Amniotic stem cell (primary cell): ENCODE results near the gene CFHR3.
A peak's percentile ranks its signal among the peaks of the same experiment; 100 is the strongest.
"Not testable (repeated sequence)": the region's sequence is repeated elsewhere in the genome, so short reads cannot be mapped to it uniquely, and the experiment has no call there.

Experiments used
- DNase-seq: peaks from one replicate; lab custom pipeline; 2025; lab: John Stamatoyannopoulos, UW

CFHR3 gene

DNA sequence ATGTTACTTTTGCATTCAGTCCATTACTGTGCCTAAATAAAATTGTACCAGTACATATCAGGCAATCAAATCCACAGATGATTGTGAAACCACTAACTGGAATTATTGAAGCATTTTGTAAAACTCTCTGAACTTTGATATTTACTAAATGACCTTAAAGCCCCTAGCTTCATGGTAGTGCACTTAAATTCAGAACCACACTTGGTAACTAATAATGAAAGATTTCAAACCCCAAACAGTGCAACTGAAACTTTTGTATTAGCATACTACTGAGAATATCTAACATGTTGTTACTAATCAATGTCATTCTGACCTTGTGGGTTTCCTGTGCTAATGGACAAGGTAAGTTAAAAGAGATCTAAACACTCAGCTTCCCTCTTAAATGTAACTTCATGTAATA, at the start of gene CFHR3:
CFHR3 (plus strand) TSS at position 238 of the 400 bp plus-strand sequence; CDS start at position 285, 47 bp downstream.
- no peak for DNase-seq

DNA sequence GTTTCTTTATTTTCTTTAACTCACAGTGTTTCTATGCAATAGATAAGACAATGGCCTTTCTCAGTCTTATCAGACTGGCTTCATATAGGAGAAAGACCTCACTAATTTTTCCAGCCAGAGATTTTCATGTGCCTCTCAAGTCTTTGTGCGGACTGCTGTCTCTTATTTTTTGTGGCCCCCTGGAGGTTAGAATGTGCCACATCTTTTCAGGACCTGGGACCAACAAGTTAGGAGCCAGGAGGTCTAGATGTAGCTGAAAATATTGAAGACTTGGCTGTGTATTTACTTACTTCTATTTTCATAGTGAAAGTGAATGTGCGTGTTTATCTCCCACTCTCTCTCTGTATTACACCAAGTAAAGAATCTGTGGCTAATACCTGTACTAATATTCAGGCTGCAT, 42.1 kb upstream of the CFHR3 start:
- DNase-seq = no peak

DNA sequence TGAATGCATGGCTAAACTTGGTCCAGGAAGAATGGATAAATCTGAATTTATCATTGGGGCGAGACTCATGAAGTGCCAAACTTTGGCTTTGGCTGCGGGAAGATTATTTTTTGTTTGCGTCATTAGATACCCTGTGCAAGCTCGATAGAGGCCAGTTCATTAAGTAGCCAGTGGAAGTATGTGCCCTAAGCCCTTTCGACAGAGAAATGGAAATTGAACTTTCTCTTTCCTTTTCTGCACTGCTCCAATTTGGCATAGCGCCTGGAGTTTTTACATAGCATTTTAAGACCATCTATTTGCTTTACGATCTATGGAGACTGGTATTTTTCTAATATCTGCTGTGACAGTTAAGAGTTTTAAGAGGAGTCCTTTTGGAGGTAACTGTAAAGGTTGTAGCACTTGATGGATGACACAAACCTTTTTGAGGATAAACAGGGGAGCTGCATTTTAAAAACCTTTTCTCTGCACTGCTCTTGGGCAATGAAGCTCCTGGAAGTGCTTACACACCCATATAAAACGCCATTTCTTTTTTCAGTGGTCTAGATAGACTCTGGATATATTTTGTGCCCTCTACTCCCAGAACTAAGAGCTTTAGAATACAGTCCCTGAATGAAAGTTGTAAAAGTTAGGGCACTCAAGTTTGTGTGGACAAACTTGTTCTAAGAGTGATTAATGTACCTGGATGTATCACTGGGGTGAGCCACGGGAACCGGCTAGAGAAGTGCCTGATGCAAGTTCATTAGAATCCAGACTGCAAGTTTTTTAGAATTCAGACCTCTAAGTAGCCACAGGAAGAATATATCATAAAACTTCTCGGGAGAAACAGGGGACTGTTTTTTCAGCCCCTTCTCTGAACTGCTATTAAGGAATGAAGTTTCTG, 41.3 kb upstream of the CFHR3 start:
- DNase-seq = no peak

DNA sequence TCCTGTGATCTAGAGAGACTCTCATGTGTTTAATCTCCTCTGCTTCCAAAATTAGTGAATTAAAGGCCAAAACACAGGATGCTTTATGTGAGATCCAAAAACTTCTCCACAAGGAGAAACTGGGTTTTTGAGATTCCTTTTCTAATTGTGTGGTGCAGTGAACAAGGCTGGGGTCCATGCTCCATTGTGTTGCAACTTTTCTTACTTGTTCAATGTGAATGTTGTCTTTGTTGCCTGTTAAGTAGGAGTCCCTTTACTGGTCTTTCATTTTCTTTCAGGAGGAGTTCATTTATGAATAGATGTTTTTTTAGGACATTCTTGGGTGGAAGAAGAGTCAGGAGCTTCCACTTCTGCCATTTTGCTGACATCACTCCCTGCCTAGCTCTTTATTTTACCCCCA, 40.6 kb upstream of the CFHR3 start:
- DNase-seq = no peak

DNA sequence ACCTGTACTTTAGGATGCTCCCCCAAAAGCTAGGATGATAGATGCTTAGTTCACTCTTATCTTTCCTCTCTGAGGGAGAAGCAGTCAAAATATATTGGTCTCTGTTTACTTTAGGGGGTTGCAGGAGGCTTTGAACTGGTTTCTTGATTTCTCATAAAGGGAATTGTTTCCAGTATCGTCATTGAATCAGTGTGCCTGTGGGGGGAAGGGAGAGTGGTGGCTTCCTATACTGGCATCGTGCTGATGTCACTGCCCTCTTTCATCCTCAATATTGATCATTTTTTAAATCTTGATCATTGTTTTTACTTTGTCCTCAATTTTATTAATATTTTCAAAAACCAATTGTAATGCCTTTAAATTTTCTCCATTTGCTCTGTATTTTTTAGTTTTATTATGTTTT, 40.2 kb upstream of the CFHR3 start:
- DNase-seq = no peak

DNA sequence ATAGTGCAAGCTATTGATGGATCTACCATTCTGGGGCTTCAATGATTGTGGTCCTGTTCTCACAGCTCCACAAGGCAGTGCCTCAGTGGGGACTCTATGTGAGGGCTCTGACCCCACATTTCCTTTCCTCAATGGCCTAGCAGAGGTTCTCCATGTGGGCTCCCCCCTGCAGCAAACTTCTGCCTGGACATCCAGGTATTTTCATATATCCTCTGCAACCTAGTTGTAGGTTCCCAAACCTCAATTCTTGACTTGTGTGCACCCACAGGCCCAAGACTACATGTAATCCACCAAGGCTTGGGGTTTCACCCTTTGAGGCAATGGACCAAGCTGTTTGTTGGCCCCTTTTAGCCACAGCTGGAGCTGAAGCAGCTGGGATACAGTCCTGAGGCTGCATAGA, 35.9 kb upstream of the CFHR3 start:
- DNase-seq = no peak

DNA sequence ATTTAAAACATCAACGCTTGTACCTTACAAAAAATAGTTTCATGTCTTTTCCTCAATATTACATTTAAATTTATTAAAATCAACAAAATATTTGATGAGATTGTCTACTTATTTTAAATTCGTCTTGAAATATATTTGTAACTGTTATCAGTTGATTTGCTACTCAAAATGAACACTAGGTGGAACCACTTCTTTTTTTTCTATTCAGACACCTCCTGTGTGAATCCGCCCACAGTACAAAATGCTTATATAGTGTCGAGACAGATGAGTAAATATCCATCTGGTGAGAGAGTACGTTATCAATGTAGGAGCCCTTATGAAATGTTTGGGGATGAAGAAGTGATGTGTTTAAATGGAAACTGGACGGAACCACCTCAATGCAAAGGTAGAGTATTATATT, 31.4 kb upstream of the CFHR3 start:
- DNase-seq = peak; percentile 27

DNA sequence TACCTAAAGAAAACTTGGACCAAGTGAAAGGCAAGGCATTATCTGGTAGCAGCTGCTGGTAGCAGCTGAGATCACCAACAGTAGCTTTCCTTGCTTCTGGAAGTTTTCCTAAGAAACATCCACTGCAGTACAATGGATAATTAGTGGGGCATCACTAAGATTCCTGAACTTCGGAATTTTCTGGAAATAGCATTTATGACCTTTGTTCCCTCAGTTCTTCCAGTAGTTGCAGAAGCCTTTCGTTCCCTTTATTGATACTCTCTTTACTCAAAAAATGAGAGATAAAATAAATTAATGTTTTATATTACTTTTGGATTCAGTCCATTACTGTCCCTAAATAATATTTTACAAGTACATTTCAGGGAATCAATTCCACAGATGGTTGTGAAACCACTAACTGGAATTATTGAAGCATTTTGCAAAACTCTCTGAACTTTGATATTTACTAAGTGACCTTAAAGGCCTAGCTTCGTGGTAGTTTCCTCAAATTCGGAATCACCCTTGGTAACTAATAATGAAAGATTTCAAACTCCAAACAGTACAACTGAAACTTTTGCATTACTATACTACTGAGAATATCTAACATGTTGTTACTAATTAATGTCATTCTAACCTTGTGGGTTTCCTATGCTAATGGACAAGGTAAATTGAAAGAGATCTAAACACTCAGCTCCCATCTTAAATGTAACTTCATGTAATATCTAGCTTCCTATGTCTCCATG, 9.5 kb upstream of the CFHR3 start:
- DNase-seq = not testable (repeated sequence)

DNA sequence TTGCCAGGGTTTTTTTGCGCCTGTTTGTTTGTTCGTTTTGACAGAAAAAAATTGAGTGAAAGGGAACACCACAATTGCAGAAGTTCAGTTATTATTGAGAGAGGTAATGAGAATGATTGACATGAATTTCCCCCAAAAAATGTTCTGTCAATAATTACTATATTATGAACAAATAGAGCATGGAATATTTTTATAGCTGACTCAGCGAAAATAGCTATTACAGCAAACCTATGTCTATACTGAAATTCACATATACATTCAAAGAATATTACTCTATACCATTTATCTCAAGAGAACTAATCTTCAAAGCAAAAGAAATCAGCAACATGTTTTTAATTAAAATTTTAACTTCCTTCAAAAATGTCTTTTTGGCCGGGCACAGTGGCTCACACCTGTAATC, 4.8 kb upstream of the CFHR3 start:
- not testable (repeated sequence) for DNase-seq

DNA sequence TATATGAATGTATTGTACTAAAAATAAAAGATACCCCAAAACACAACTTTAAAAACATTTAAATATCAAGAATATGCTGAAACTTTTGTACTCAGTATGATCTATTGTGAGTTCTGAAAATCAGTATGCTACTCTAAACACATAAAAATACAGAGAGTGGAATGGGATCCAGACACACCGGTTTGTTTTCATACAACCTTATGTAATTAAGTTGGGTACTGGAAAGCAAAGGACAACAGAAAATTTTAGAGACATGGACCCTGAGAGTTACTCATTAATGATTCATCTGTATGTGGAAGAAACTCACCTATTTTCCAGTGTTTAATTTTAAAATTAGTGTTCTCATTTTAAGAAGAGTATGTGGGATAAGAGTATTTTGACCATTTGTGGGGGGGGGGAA, 927 bp upstream of the CFHR3 start:
- no peak for DNase-seq

DNA sequence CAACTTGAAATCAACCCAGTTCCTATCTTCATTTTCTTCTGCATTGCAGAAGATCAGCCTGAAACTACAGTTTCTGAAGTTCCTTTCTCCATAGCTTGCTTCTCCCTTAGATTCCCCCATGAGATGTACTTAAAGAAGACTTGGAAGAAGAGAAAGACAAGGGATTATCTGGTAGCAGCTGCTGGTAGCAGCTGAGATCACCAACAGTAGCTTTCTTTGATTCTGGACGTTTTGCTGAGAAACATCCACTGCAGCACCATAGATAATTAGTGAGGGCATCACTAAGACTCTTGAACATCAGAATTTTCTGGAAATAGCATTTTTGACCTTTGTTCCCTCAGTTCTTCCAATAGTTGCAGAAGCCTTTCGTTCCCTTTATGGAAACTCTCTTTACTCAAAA, 465 bp upstream of the CFHR3 start:
- no peak for DNase-seq

DNA sequence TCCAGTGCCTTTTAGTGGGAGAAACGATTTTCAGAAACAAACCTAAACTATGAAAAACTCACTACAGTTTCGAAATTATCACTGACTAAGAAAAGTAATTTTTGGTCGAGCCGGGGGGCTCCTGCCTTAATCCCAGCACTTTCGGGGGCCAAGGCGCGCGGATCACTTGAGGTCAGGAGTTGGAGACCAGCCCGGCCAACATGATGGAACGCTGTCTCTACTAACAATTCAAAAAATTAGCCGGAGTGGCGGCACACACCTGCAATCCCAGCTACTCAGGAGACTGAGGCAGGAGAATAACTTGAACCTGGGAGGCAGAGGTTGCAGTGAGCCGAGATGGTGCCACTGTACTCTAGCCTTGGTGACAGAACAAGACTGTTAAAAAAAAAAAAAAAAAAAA, 3.0 kb downstream of the CFHR3 start:
- DNase-seq = no peak

DNA sequence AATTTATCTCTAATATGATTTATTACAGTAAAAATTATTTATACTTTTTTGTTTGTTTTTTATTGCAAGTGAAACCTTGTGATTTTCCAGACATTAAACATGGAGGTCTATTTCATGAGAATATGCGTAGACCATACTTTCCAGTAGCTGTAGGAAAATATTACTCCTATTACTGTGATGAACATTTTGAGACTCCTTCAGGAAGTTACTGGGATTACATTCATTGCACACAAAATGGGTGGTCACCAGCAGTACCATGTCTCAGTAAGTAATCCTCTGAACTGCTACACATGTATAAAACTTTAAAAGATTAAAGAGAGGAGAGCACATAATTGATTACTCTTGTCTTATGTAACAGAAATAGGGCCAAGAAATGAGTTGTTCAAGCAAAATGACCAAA, 4.5 kb downstream of the CFHR3 start:
- no peak for DNase-seq

DNA sequence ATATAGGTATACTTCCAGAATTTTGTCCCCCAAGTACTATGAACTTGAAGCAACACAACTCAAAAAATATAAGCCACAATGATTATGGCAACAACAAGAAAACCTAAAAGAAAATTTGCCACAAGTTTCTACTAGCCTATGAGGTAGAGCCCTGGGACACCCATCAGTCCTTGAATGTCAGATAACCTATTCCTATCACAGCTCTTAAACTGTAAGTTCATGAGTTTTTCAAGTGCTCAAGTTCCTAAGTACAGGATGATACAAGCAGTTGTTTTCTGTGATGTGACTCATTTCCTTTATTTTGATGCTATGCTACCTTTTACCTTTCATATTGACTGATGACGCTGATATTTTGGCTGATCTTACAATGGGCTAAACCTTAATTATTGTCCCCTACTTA, 16.6 kb downstream of the CFHR3 start:
- not testable (repeated sequence) for DNase-seq

DNA sequence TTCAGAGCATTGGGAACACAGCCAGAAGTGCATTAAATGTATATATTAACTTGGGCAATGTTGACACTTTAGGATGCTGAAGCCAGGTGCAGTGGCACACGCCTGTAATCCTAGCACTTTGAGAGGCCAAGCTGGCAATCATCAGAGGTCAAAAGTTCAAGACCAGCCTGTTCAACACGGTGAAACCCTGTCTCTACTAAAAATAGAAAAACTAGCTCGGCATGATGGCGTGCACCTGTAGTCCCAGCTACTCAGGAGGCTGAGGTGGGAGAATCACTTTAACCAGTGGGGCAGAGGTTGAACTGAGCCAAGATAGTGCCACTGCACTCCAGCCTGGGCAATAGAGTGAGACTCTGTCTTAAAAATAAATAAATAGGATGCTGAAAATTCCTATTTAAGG, 19.5 kb downstream of the CFHR3 start:
- DNase-seq = not testable (repeated sequence)

DNA sequence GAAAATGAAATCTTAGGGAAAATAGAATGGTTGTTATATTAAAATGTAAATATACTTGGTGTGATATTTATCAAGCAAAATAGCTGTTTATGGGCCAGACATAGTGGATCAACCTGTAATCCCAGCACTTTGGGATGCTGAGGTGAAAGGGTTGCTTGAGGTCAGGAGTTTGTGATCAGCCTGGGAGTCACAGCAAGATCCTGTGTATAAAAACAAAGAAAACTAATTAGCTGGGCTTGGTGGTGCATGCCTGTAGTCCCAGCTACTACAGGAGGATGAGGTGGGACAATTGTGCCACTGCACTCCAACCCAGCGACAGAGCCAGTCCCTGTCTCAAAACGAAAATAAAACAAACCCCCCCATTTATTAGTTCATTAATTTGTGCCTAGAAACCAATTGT, 23.3 kb downstream of the CFHR3 start:
- DNase-seq = no peak

DNA sequence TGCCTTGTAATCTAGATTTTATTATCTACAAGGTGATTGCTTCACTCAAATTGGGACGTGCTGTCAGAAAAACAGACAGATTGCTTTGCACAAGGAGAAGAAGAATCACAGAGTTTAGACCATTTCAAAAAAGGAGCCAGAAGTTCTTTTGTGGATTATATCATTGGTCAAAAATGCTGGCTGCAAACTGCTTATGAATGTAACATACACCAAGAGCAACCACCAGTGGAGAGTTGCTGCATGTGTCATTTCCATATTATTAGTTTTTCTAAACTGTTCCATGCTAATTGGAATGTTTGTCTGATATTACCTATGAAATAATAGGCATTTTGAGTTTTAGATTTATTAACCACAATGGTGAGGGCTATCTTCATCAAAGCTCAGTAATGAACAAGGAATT, 27.3 kb downstream of the CFHR3 start:
- not testable (repeated sequence) for DNase-seq

DNA sequence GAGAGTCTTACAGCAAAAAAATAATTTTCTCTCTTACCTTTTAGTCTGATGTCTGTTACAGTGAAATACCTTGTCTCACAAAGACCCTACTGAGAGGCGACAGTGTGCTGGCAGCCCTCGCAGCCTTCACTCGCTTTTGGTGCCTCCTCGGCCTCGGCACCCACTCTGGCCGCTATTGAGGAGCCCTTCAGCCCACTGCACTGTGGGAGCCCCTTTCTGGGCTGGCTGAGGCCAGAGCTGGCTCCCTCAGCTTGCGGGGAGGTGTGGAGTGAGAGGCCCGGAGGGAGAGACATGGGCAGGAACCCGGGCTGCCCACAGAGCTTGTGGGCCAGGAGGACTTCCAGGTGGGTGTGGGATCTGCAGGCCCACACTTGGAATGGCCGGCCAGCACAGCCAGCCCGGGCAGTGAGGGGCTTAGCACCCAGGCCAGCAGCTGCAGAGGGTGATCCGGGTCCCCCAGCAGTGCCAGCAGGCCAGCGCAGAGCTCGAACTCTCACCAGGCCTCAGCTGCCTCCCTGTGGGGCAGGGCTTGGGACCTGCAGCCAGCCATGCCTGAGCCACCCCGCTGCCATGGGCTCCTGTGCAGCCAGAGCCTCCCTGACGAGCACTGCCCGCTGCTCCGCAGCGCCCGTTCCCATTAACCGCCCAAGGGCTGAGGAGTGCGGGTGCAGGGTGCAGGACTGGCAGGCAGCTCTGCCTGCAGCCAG, 34.0 kb downstream of the CFHR3 start:
- DNase-seq = no peak

DNA sequence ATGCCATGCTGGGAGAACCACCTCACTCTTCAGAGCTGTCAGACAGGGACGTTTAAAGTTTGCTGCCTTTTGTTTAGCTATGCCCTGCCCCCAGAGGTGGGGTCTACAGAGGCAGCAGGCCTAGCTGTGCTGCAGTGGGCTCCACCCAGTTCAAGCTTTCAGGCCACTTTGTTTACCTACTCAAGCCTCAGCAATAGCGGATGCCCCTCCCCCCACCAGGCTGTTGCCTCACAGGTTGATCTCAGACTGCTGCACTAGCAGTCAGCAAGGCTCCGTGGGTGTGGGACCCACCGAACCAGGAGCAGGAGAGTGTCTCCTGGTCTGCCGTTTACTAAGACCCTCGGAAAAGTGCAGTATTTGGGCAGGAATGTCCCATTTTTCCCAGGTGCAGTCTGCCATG, 42.8 kb downstream of the CFHR3 start:
- not testable (repeated sequence) for DNase-seq

DNA sequence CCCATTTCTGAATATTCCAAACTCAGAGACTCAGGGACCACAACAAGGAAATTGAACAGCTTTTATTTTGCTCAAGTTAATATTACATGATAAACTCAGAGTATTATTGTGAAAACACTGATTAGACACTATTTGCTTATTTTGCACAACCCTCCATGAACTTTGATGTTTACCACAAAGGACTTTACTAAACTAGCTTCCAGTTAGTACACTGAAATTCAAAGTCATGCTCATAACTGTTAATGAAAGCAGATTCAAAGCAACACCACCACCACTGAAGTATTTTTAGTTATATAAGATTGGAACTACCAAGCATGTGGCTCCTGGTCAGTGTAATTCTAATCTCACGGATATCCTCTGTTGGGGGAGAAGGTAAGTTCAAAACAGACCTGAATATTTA, 44.9 kb downstream of the CFHR3 start, which contains the start of gene CFHR1:
CFHR1 (plus strand) TSS at position 201 of the 400 bp plus-strand sequence; CDS start at position 315, 114 bp downstream.
- DNase-seq = not testable (repeated sequence)

DNA sequence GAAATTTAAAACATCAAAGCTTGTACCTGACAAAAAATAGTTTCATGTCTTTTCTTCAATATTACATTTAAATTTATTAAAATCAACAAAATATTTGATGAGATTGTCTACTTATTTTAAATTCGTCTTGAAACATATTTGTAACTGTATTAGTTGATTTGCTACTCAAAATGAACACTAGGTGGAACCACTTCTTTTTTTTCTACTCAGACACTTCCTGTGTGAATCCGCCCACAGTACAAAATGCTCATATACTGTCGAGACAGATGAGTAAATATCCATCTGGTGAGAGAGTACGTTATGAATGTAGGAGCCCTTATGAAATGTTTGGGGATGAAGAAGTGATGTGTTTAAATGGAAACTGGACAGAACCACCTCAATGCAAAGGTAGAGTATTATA, 53.2 kb downstream of the CFHR3 start:
- DNase-seq = peak; percentile 14
